ENCODE data around the gene FOXB2.
"Not testable (repeated sequence)": the region's sequence is repeated elsewhere in the genome, so short reads cannot be mapped to it uniquely, and the experiment has no call there.

- TF ChIP-seq HIVEP1 (CRISPR knock-in tag; IDR thresholded peaks at IDR 0.05); ZBTB1 (CRISPR knock-in tag; IDR thresholded peaks at IDR 0.05; ENCODE audit: borderline replicate concordance); CTCF (CRISPR knock-in tag; IDR thresholded peaks at IDR 0.05); KDM2A (CRISPR knock-in tag; IDR thresholded peaks at IDR 0.05; ENCODE audit: borderline replicate concordance, low read depth); SP1 (IDR thresholded peaks at IDR 0.05); SP1 (CRISPR knock-in tag; IDR thresholded peaks at IDR 0.05); GABPA (IDR thresholded peaks at IDR 0.05; ENCODE audit: low read depth, low read length); GABPA (CRISPR knock-in tag; IDR thresholded peaks at IDR 0.05; ENCODE audit: low read depth); ZNF33B (CRISPR knock-in tag; IDR thresholded peaks at IDR 0.05); SMAD1 (CRISPR knock-in tag; IDR thresholded peaks at IDR 0.05; ENCODE audit: borderline replicate concordance, low read depth); TAF1 (CRISPR knock-in tag; IDR thresholded peaks at IDR 0.05): not testable (repeated sequence)
Measured at GRCh38 chr9:77043743-77044142, 24.3 kb downstream of the FOXB2 start.
